K562 (cell line): ENCODE results near the gene ZNF181. TPM values are rescaled to one million over a fixed set of nuclear protein-coding genes. Genes with fewer than 3 reads are reported as not detected.

Source experiments
- ATAC-seq: fragments of 200-7000 bp; cut with Tn5 transposase; 3 replicates; pipeline ENCODE4 v1.9.1; 2020; ENCODE audit warnings: moderate library complexity
- BruUV-seq: library from RNA; stranded (reverse); fragments of 400-500 nt; replicated peaks from 2 replicates; lab custom pipeline; 2021; lab: Mats Ljungman, UMichigan
- CTCF ChIA-PET: fragments of 300-600 bp; formaldehyde crosslinking; extraction: SDS; loops from one replicate; lab custom pipeline; 2021; ENCODE audit warnings: low intra/inter-chr PET ratio; lab: Yijun Ruan, JAX
- POLR2A ChIA-PET: fragments of 300-600, 350-650 bp; sonication (Branson Sonifier 250); formaldehyde crosslinking; extraction: SDS; loops from one replicate; lab custom pipeline; 2021; ENCODE audit warnings: antibody characterized with exemption, inconsistent platforms; lab: Yijun Ruan, JAX
- DNase-seq, 4 experiments: peaks; one replicate each; pipeline versions ENCODE4 v3.0.0 to v3.0.0-alpha.2; 2011 to 2018; ENCODE audit warnings: low spot score in 3 of 4, mixed read lengths in 3 of 4; ENCODE audit errors: extremely low read depth in 1 of 4
- FAIRE-seq: peaks from 2 replicates; lab custom pipeline; 2011; peaks lifted over from hg19 to GRCh38; lab: Jason Lieb, UNC
- H2AFZ ChIP-seq: 2 replicates; pipeline ENCODE4 v1.6.0; 2011; ENCODE audit warnings: low read depth, low read length, control low read depth, inconsistent platforms
- H3K27ac ChIP-seq: fragments of 200-600 bp; 3 replicates; pipeline ENCODE4 v1.8.0; 2011; ENCODE audit warnings: low read depth, mild to moderate bottlenecking, control low read depth, inconsistent platforms, low read length, moderate library complexity, mixed read lengths; ENCODE audit errors: extremely low read depth
- H3K27me3 ChIP-seq, 2 experiments: fragments of 300-600 bp in 1 of 2; 2 replicates in 1 of 2; 3 replicates in 1 of 2; pipeline versions ENCODE4 v1.6.0 to v1.8.0; 2011; ENCODE audit warnings: inconsistent platforms in 2 of 2, low read length in 2 of 2, mild to moderate bottlenecking in 1 of 2, mixed read lengths in 1 of 2, moderate library complexity in 1 of 2; ENCODE audit not compliant: control insufficient read depth in 2 of 2, insufficient read depth in 2 of 2
- H3K36me3 ChIP-seq: fragments of 300-600 bp; 3 replicates; pipeline ENCODE4 v1.8.0; 2011; ENCODE audit warnings: mild to moderate bottlenecking, low read length, inconsistent platforms; ENCODE audit not compliant: control insufficient read depth, insufficient read depth
- H3K4me1 ChIP-seq, 2 experiments: fragments of 200-600 bp in 1 of 2; replicated peaks in 1 of 2; 2 replicates in 1 of 2; 3 replicates in 1 of 2; pipeline versions ENCODE4 v1.5.1 to v1.8.0; 2011; ENCODE audit warnings: inconsistent platforms in 2 of 2, low read length in 2 of 2, mild to moderate bottlenecking in 1 of 2, mixed read lengths in 1 of 2, moderate library complexity in 1 of 2; ENCODE audit not compliant: control insufficient read depth in 2 of 2, insufficient read depth in 2 of 2
- H3K4me2 ChIP-seq: 2 replicates; pipeline ENCODE4 v1.6.1; 2011; ENCODE audit warnings: low read length, control low read depth, inconsistent platforms, mixed read lengths; ENCODE audit not compliant: insufficient read depth
- H3K4me3 ChIP-seq: fragments of 200-600 bp; sonication (generic), shearing (Covaris generic); 2 replicates; pipeline ENCODE4 v1.5.1; 2016; ENCODE audit warnings: control low read depth, inconsistent platforms
- H3K79me2 ChIP-seq: fragments of 200-600 bp; 3 replicates; pipeline ENCODE4 v1.8.0; 2011; ENCODE audit warnings: low read length, inconsistent platforms; ENCODE audit not compliant: control insufficient read depth, insufficient read depth
- H3K9ac ChIP-seq, 2 experiments: 2 replicates each; pipeline versions ENCODE4 v1.6.0 to v1.6.1; 2011; ENCODE audit warnings: low read depth in 2 of 2, low read length in 2 of 2, control low read depth in 1 of 2, inconsistent platforms in 1 of 2, mild to moderate bottlenecking in 1 of 2, mixed read lengths in 1 of 2; ENCODE audit not compliant: insufficient read depth in 1 of 2
- H3K9me1 ChIP-seq: one replicate; pipeline ENCODE4 v1.6.0; 2011; ENCODE audit warnings: inconsistent platforms, mild to moderate bottlenecking, low read length, moderate library complexity; ENCODE audit not compliant: control insufficient read depth, insufficient read depth
- H3K9me3 ChIP-seq: replicated peaks from 2 replicates; pipeline ENCODE4 v1.5.1; 2011; ENCODE audit warnings: low read depth, low read length, inconsistent platforms; ENCODE audit not compliant: control insufficient read depth, insufficient read depth
- H4K20me1 ChIP-seq: replicated peaks from 2 replicates; pipeline ENCODE4 v1.6.1; 2011; ENCODE audit warnings: low read length, inconsistent platforms, mixed read lengths; ENCODE audit not compliant: control insufficient read depth, insufficient read depth
- NR3C1 ChIP-seq: sonication (generic); formaldehyde crosslinking; IDR thresholded peaks from 2 replicates; pipeline ENCODE4 v1.8.1; 2022; ENCODE audit warnings: missing genetic modification reagents
- RBM22 ChIP-seq: fragments of 200-400 bp; formaldehyde crosslinking; IDR thresholded peaks from 2 replicates; pipeline ENCODE4 v1.6.1; 2018; ENCODE audit warnings: low read length, low read depth; ENCODE audit not compliant: poor library complexity, severe bottlenecking
- RFX5 ChIP-seq: IDR thresholded peaks from 2 replicates; pipeline ENCODE4 v1.6.1; 2011; ENCODE audit warnings: low read depth, mild to moderate bottlenecking, improper control_type of control experiment, low read length
- RNF2 ChIP-seq: sonication (generic); IDR thresholded peaks from 2 replicates; pipeline ENCODE4 v1.6.1; 2016
- SIRT6 ChIP-seq: IDR thresholded peaks from one replicate; pipeline ENCODE4 v1.6.1; 2012; ENCODE audit warnings: low read depth, mild to moderate bottlenecking, control low read depth, inconsistent platforms, low read length, moderate library complexity
- TAF15 ChIP-seq: fragments of 200-400 bp; formaldehyde crosslinking; IDR thresholded peaks from 2 replicates; pipeline ENCODE4 v1.6.1; 2017; ENCODE audit warnings: mild to moderate bottlenecking, low read depth, low read length, moderate library complexity
- TBP ChIP-seq: optimal IDR thresholded peaks from 2 replicates; pipeline ENCODE3; 2011; ENCODE audit warnings: low read depth, low read length, improper control_type of control experiment
- WGBS: fragments of 100-300 bp; shearing (Covaris generic); methylation state at CpG from one replicate; pipeline ENCODE4 v1.1.6; 2016; ENCODE audit warnings: low coverage, mixed read lengths; ENCODE audit not compliant: insufficient coverage; ENCODE audit errors: missing lambda C conversion rate; 5-methylcytosine and 5-hydroxymethylcytosine counted together
- in situ Hi-C: fragments of 300-500 bp; cut with MboI; formaldehyde crosslinking; loops from 4 replicates; pipeline ENCODE4 v1.15.0; 2018; ENCODE audit warnings: inconsistent platforms, mixed read lengths
- intact Hi-C: fragments of 100-400 bp; cut with micrococcal nuclease; formaldehyde crosslinking; loops from 2 replicates; pipeline ENCODE4 v1.14.2; 2022
- polyA plus RNA-seq, 8 experiments: library from polyadenylated mRNA; depleted of rRNA in 4 of 8; stranded (reverse) in 5 of 8; unstranded in 3 of 8; fragments of >200 nt; fragmentation: Nextera tagmentation in 2 of 8; fragmentation: Illumina TruSeq in 1 of 8; extraction: Ambion mirVana in 2 of 8; extraction: Trizol in 1 of 8; gene quantifications; 2 replicates each; pipeline versions ENCODE4 v1.2.1 to v1.2.3, GENCODE V29; 2011 to 2014; ENCODE audit warnings: inconsistent platforms in 1 of 8, missing spikeins in 1 of 8
- total RNA-seq, 7 experiments: library from RNA; depleted of rRNA in 6 of 7; stranded (reverse); fragments of >200 nt in 6 of 7; fragmentation: Illumina TruSeq in 2 of 7; extraction: Trizol in 2 of 7; gene quantifications; 2 replicates each; pipeline versions ENCODE4 v1.2.1 to v1.2.3, GENCODE V29; 2011 to 2021; ENCODE audit warnings: low replicate concordance in 1 of 7
- TF ChIP-seq, protein P1 (sequence below): fragments of 250-450 bp; sonication (Bioruptor Pico); IDR thresholded peaks from 2 replicates; pipeline ENCODE4 v1.8.0; 2022; ENCODE audit warnings: inconsistent platforms, mild to moderate bottlenecking, moderate library complexity, borderline replicate concordance

The ZNF181 gene
- total and polyA plus RNA-seq, 9 of the 15 experiments (the other 6 are each of a cell fraction or from before 2014, with no cell fraction given): 4.3 to 20.3 (median 12.1) TPM

DNA sequence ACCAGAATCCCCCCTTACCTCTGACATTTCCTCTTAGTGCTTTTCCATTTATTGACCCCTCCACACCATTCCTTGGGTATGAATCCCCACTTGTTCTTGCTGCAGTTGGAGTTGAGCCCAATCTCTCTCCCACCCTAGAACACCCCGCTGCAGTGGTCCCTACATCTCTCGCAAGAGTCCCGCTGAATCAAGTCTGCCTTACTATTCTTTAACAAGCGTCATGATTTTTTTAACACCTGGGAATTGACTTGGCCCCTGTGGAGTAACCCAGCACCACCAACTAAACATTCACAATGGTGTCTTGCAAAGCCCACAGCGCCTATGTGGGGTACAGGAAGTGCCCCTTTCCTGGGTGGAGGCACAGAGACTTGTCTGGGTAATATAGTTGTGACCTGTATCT lies 52.2 kb downstream of the ZNF181 start:
- Histone ChIP-seq H3K4me3 (no peak overlapping the region), H3K36me3 (no peaks in the 10 kb centered on the region), H2AFZ (no peak overlapping the region), H3K27me3 (no peaks in the 10 kb centered on the region), H3K79me2 (no peaks in the 10 kb centered on the region), H3K4me2 (no peak overlapping the region), H3K27ac (no peak overlapping the region), H3K9ac (no peak overlapping the region), H3K9me1 (no peaks in the 10 kb centered on the region), H3K9me3 (no peaks in the 10 kb centered on the region), H3K4me1 (no peaks in the 10 kb centered on the region), H4K20me1 (no peaks in the 10 kb centered on the region)
- in situ Hi-C loops: no loop called here
- BruUV-seq: no TSS peak
- FAIRE-seq (no peak), DNase-seq (no peak), ATAC-seq (no peak)
- intact Hi-C loops: no loop called here
- ChIA-PET CTCF (no interaction called here), POLR2A (no interaction called here)
- TF ChIP-seq SIRT6 (no peak), RFX5 (no peak), NR3C1 (CRISPR knock-in tag) (no peak), TBP (no peak), RBM22 (no peak), RNF2 (no peak), TAF15 (no peak)
- TF ChIP-seq, protein P1, sequence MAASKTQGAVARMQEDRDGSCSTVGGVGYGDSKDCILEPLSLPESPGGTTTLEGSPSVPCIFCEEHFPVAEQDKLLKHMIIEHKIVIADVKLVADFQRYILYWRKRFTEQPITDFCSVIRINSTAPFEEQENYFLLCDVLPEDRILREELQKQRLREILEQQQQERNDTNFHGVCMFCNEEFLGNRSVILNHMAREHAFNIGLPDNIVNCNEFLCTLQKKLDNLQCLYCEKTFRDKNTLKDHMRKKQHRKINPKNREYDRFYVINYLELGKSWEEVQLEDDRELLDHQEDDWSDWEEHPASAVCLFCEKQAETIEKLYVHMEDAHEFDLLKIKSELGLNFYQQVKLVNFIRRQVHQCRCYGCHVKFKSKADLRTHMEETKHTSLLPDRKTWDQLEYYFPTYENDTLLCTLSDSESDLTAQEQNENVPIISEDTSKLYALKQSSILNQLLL (CRISPR knock-in tag): no peak
- 6% methylated on average over 5 of the region's 5 CpGs for WGBS
